CD4-positive, alpha-beta T cell treated with Interleukin-4 for 1 hour (primary cell): ENCODE measurements around the gene MYH7B.
A peak's percentile ranks its signal among the peaks of the same experiment; 100 is the strongest.

Experiments used
- DNase-seq, 2 donors: peaks; one replicate each; pipeline ENCODE4 v3.0.0-alpha.2; 2020 to 2022

Gene MYH7B

DNA sequence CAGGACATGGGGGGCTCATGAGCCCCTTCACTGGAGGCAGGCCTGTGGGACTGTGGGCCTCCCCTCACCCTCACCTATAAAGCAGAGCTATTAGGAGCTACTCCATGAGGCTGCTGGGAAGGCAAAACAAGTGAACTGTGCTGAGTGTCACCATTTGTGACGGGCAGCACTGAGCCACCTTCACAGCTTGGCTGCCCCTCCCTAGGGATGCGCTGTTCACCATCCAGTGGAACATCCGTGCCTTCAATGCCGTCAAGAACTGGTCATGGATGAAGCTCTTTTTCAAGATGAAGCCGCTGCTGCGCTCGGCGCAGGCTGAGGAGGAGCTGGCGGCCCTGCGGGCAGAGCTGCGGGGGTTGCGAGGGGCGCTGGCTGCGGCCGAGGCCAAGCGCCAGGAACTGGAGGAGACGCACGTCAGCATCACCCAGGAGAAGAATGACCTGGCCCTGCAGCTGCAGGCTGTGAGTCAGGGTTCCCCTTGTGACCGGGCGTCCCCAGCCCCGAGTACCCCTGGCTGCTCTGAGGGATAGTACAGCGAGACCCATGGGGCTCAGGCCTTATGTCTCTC lies 38.4 kb downstream of the MYH7B start:
- DNase-seq, result no peak

DNA sequence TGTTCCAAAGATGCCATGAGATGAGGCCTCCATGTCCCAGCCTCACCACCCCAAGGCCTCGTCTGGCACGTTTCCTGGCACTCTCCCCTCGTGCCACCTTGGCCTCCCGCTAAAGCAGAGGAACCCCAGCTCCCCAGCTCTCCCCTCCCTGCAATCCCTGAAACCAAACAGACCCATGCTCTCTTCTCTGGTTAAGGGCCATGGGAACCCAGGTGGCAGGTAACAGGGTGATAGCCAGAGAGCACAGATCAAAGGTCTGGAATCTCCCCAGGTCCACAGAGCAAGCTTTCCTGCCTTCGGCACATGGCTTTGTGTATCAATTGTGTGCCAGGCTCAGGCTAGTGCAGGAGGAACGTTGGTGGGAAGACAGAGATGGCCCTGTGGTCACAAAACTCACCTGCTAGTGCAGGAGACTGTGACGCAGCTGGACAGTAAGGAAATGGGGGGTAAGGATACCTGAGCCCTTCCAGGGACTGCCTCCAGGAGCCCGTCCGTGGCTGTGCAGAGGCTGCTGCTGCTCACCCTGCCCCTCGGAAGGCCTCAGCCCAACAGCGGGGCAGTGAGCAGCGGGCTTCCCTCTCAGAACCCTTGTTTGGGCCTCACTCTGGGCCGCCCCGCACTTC lies 39.0 kb downstream of the MYH7B start:
- DNase-seq, result no peak

DNA sequence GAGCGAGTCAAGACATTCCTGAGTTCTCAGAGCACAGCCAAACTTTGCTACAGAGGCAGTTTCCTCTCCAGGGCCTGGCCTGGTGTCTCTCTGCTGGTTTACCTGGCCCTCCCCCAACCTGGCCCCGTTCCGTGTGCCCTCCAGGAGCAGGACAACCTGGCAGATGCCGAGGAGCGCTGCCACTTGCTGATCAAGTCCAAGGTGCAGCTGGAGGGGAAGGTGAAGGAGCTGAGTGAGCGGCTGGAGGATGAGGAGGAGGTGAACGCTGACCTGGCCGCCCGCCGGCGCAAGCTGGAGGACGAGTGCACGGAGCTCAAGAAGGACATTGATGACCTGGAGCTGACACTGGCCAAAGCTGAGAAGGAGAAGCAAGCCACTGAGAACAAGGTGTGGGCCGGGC lies 39.5 kb downstream of the MYH7B start:
- DNase-seq, result no peak

DNA sequence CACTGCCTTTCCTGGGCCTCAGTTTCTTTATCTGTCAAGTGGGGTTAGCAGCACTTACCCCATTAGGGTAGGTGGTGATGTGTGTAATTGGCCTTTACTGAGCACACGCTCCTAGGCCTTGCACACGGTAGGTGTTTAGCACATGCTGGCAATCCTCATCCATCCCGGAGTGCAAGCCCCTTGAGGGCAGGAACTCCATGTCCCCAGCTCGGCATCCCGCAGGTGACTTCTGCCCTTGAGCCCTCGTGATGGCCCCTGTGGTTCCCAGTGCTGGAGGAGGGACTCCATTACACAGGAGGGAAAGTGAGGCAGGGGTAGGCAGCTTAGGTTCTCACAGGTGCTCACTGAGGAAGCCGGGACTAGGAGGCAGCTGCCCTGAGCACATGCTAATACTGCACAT lies 40.0 kb downstream of the MYH7B start:
- no peak for DNase-seq

DNA sequence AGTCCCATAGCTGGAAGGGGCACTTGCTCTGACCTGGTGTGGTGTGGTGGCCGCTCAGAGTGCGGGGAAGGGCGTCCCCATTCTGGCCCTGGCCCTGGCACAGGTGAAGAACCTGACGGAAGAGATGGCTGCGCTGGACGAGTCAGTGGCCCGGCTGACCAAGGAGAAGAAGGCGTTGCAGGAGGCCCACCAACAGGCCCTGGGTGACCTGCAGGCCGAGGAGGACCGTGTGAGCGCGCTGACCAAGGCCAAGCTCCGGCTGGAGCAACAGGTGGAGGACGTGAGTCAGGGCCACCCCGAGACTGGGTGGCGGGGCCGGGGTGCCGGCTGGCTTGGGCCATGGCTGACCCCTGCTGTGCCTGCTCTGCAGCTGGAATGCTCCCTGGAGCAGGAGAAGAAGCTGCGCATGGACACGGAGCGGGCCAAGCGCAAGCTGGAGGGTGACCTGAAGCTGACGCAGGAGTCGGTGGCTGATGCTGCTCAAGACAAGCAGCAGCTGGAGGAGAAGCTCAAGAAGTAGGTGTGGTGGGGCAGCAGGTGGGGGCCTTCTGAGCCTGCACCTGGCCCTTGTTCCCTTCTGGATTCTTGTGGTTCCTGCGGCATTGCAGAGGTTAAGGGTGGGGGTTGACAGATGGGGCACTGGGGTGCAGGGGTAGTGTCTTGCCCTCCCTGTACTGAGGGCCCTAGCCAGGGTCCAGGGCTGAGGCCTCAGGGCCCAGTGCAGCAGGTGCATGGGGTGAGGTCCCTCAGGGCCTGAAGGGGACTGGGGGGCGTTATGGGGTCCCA lies 40.8 kb downstream of the MYH7B start:
- DNase-seq, result no peak

DNA sequence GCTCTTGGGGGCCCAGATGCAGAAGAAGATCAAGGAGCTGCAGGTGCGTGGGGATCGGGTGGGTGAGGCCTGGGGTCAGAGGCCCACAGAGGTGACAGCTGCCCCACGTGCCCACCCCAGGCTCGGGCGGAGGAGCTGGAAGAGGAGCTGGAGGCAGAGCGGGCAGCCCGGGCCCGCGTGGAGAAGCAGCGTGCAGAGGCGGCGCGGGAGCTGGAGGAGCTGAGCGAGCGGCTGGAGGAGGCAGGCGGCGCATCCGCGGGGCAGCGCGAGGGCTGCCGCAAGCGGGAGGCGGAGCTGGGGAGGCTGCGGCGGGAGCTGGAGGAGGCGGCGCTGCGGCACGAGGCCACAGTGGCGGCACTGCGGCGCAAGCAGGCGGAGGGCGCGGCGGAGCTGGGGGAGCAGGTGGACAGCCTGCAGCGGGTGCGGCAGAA lies 41.5 kb downstream of the MYH7B start:
- DNase-seq, result peak in 1 of 2 donors; percentile 5

DNA sequence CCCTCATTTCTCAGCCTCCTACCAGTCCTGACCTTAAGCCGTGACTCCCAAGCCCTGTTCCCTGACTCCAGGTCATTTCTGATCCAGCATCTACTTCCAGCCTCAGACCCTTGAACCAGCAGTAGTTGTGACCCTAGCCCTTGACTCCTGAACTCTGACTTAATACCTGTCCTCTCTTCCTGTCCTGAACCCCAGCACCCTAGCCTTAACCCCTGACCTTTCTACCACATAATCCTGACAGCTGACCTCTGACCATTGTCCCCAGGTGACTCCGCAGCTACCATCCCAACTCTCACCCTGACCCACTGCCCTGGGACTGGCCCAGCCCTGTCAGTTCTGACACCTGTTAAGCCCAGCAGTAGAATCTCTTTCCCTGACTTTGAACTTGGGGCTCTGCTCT lies 42.1 kb downstream of the MYH7B start:
- DNase-seq, result no peak

DNA sequence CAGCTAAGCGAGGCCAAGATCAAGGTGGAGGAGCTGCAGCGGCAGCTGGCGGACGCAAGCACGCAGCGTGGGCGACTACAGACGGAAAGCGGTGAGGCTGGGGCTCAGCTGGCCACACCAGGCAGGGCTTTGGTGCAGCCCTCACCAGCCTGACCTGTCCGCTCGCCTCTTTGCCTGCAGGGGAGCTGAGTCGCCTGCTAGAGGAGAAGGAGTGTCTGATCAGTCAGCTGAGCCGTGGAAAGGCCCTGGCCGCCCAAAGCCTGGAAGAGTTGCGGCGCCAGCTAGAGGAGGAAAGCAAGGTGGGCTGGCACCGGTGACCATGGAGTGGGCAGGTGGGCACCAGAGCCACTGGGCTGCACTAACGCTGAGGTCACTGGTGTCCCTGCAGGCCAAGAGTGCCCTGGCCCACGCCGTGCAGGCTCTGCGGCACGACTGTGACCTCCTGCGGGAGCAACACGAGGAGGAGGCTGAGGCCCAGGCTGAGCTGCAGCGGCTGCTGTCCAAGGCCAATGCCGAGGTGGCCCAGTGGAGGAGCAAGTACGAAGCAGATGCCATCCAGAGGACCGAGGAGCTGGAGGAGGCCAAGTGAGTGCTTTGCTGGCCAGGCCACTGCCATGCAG lies 42.8 kb downstream of the MYH7B start:
- no peak for DNase-seq

DNA sequence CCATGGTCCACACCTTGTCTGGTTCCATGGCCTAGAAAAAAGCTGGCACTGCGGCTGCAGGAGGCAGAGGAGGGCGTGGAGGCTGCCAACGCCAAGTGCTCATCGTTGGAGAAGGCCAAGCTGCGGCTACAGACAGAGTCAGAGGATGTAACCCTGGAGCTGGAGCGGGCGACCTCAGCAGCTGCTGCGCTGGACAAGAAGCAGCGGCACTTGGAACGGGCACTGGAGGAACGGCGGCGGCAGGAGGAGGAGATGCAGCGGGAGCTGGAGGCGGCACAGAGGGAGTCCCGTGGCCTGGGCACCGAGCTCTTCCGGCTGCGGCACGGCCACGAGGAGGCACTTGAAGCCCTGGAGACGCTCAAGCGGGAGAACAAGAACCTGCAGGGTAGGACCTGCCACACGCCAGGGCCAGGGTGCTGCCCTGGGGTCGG lies 43.4 kb downstream of the MYH7B start:
- no peak for DNase-seq

DNA sequence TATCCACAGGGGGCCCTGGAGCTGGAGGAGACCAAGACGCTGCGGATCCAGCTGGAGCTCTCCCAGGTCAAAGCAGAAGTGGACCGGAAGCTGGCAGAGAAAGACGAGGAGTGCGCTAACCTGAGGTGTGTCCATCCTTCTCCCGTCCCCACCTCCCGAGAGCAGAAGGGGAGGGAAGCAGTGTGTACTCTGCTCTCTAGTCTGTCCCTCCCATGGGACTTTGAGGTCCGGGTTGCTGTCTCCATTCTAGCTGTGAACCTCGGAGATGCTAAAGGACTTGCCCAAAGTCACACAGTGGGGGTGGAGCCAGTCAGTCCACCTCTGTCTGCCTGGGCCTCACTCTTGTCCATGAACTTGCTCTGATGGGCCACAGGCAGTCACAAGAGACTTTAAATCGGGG lies 44.1 kb downstream of the MYH7B start:
- no peak for DNase-seq

DNA sequence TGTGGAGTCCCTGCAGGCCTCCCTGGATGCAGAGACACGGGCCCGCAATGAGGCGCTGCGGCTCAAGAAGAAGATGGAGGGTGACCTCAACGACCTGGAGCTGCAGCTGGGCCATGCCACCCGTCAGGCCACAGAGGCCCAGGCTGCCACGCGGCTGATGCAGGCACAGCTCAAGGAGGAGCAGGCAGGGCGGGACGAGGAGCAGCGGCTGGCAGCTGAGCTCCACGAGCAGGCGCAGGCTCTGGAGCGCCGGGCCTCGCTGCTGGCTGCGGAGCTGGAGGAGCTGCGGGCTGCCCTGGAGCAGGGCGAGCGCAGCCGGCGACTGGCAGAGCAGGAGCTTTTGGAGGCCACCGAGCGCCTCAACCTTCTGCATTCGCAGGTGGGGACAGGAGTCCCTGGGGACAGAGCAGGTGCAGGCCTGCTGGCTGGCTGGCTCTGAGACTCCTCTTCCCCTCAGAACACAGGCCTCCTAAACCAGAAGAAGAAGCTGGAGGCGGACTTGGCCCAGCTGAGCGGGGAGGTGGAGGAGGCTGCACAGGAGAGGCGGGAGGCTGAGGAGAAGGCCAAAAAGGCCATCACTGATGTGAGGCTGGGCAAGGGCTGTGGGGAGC lies 44.7 kb downstream of the MYH7B start:
- no peak for DNase-seq

DNA sequence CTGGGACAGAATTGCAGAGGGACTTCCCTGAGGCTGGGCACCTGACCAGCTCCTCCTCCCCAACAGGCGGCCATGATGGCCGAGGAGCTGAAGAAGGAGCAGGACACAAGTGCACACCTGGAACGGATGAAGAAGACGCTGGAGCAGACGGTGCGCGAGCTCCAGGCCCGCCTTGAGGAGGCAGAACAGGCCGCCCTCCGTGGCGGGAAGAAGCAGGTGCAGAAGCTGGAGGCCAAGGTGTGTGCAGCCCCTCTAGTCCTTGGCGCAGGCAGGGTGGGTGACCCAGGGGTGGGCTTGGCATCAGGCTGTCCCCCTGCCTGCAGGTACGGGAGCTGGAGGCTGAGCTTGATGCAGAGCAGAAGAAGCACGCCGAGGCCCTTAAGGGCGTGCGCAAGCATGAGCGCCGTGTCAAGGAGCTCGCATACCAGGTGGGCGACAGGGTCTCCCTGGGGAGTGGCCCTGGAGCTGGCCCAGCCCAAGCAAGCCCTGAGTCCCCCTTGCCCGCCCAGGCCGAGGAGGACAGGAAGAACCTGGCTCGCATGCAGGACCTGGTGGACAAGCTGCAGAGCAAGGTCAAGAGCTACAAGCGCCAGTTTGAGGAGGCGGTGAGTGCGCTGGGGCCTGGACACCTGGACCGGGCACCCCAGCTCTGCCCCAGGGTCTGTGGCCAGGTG lies 45.4 kb downstream of the MYH7B start:
- DNase-seq, result no peak

DNA sequence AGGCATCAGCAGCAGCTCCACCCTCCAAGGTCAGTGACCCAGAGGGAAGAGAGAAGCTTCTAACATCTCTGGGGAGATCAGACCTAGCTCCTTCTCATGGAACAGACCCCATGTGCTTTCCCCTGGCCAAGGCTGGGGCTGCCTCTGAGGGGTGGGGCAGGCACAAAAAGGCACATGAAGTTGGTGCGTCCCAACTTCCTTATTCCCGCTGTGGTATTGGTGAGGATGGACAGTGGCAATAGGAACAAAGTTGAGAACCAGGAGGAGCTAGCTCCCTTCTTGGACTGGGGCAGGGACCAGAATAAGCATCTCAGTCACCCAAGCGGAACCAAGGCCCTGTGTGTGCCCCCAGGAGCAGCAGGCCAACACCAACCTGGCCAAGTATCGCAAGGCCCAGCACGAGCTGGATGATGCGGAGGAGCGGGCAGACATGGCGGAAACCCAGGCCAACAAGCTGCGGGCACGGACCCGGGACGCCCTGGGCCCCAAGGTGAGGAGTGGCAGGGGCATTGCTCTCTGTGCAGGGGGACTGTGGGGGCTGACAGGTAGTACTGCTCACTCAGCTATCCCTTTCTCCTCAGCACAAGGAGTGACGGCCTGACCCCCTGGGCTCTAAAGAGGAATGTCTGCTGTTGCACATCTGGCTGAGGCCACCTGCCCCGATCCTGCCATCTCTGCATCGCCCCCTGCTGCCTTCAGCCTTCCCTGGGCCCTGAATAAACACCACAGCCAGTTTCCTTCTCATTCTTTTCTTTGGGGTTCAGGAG lies 46.1 kb downstream of the MYH7B start:
- peak in 1 of 2 donors; percentile 3 for DNase-seq

DNA sequence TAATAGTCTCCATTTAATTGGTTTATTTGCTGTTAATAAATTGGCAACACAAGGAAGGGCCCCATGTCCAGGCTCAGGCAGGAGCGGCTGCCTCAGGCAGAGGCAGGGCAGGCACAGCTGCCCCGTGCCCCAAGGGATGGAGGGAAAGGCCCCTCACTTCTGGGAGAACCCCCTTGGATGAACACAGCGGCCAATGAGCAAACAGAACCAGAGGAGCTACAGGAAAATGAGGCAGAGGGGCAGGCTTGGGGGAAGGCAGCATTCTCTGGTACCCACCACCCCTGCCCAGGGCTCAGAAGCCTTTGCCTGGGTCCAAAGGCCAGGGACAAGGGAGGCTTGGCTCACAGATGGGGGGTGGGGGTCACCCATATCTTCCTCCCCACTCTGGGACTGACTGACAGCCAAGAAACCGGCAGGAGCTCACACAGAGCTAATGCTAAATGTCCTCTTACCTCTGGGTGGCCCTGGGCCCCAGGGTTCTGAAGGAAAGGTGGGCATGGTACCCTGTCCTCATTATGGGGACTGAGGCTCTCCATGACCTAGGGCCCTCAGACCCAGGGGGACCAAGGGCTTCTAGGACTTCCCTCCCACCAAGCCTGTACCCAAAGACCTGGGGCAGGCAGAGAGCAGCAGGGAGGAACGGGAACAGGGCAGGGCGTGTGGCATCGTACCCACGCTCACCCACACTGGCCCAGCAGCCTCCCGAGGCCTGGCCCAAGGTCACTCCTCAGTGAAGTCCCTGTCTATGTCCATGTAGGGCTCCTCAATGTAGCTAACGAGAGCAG lies 47.0 kb downstream of the MYH7B start:
- no peak for DNase-seq

DNA sequence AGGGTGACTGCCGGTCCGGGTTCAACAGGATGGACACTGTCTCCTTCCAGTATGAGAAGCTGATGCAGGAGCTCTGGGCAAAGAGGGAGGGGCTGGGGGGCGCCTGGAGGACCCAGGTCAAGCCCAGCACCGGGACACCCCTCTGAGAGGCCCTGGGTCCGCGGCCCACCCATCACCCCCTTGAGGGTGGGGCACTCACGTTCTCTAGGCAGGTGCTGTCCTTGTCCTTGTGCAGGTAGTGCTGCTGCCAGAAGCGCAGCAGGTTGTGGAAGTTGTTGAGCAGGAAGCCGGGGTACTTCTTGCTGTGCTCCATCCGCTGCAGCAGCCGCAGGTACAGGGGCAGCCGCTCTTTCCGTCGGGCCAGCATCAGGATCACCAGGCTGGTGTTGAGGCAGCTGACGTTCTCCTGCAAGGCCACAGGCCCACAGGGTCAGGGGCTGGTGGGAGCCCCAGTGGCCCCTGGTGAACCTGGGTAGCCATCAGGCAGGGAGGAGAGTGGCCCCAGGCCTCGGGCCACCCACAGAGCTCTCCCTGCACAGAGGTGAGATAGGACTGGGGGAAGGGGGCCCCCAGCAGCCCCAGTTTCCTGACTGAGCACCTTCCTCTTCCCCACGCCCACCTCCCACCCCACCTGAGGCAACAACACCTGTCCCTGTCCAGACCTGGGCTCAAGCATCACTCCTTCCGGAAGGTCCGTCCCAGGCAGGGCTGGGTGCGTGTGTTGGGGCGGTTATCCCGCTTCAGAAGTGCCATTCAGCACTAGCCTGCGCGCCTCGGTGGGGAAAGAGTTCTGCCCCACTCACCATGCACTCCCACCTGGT lies 47.8 kb downstream of the MYH7B start:
- DNase-seq, result no peak

DNA sequence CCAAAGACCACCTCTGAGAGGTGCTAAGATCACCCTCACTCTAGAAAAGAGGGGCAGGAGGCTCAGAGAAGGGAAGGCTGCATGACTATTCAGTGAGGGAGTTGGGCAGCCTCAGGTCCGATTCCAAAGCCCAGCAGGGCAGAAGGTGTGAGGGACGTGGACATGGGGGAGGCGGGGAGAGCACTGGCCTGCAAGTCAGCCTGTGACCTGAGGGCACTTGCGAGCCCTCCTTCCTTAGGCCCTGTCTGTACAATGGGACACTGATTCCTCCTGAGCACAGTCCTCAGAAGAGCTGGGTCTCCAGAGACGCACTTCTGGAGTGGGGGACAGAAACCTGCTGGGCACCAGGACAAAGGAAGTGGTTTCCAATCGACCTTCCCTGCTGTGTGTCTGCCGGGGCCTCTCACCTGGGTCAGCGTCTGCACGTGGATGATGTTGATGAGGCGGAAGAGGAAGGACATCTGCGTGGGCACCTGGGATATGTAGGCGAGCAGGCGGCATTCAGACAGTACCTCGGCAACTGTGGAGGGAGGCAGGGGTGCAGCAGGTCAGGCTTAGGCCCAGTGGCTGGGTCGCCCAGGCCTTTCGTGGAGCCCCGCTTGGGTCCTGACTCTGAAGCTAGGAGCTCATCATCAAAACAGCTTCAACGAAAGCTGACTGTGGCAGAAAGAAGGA lies 48.5 kb downstream of the MYH7B start:
- no peak for DNase-seq

DNA sequence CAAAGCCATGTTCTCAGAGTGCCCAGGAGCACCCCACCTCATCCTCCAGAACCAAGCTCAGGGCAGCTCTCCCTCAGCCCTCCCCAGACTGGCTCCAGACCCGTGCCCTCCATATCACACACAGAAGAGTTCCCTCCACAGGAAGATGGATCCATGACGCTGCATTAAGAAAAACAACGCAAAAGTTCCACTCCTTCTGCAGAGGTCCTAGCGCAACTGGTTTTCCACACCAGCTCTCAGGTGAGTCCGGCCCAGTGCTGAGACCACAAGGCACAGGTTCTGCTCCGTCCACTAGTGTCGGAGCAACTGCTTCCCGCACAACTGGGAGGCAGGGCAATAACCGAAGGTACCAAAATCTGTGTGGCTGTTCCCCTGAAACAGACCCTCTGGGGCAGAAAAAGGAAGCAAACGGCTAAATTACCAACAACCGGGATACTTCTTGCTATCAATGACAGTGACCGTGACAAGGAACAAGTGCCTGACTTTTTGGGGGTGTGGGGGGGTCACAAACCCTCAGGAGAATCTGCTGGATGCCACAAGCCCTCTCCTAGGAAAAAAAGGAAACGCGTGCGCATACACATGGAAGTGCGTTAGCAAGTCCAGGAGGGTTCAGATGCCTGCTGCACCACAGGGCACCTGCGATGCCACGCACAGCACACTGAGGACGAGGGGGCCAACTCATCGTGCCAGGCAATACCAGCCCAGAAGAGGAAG lies 49.2 kb downstream of the MYH7B start:
- no peak for DNase-seq
